GM23338 (cell line): ENCODE measurements around the gene EMP2. TPM values are rescaled to one million over a fixed set of nuclear protein-coding genes. Genes with fewer than 3 reads are reported as not detected.

ENCODE experiments used
- ATAC-seq: fragments of 200-7000 bp; cut with Tn5 transposase; 3 replicates; pipeline ENCODE4 v1.9.1; 2020
- DNase-seq: peaks from one replicate; pipeline ENCODE4 v3.0.0-alpha.2; 2015; ENCODE audit warnings: low spot score
- H2AFZ ChIP-seq: fragments of 200-600 bp; sonication (generic); 2 replicates; pipeline ENCODE4 v1.8.0; 2016; ENCODE audit warnings: antibody characterized with exemption, mild to moderate bottlenecking, moderate library complexity
- H3F3A ChIP-seq: fragments of 200-600 bp; sonication (generic); replicated peaks from 2 replicates; pipeline ENCODE4 v1.8.0; 2017; ENCODE audit warnings: antibody characterized with exemption, mixed run types, low read depth
- H3K27ac ChIP-seq: fragments of 200-600 bp; sonication (generic); 2 replicates; pipeline ENCODE4 v1.6.1; 2016; ENCODE audit warnings: low read depth
- H3K27me3 ChIP-seq: fragments of 200-600 bp; sonication (generic); 2 replicates; pipeline ENCODE4 v1.8.0; 2016; ENCODE audit warnings: mild to moderate bottlenecking, mixed run types, moderate library complexity; ENCODE audit not compliant: insufficient read depth
- H3K36me3 ChIP-seq: fragments of 200-600 bp; sonication (generic); 2 replicates; pipeline ENCODE4 v1.8.0; 2016; ENCODE audit warnings: mild to moderate bottlenecking; ENCODE audit not compliant: insufficient read depth
- H3K4me1 ChIP-seq: fragments of 200-600 bp; sonication (generic); 2 replicates; pipeline ENCODE4 v1.8.0; 2016; ENCODE audit warnings: mild to moderate bottlenecking, moderate library complexity; ENCODE audit not compliant: insufficient read depth
- H3K4me2 ChIP-seq: fragments of 200-600 bp; sonication (generic); 2 replicates; pipeline ENCODE4 v1.7.1; 2017; ENCODE audit warnings: mixed run types
- H3K4me3 ChIP-seq: fragments of 200-600 bp; sonication (generic); 2 replicates; pipeline ENCODE4 v1.6.1; 2016; ENCODE audit warnings: mixed run types
- H3K79me2 ChIP-seq: fragments of 200-600 bp; sonication (generic); replicated peaks from 2 replicates; pipeline ENCODE4 v1.8.0; 2017; ENCODE audit warnings: mild to moderate bottlenecking; ENCODE audit not compliant: insufficient read depth
- H3K9me2 ChIP-seq: fragments of 200-600 bp; sonication (generic); 2 replicates; pipeline ENCODE4 v1.8.0; 2017; ENCODE audit not compliant: insufficient read depth
- H4K20me1 ChIP-seq: fragments of 200-600 bp; sonication (generic); replicated peaks from 2 replicates; pipeline ENCODE4 v1.8.0; 2017; ENCODE audit warnings: mild to moderate bottlenecking; ENCODE audit not compliant: insufficient read depth
- H3K27ac Mint-ChIP-seq: 2 replicates; pipeline ENCODE4 v1.8.0; 2020; ENCODE audit warnings: inconsistent platforms, mild to moderate bottlenecking, moderate library complexity, mixed read lengths
- H3K27me3 Mint-ChIP-seq: 3 replicates; pipeline ENCODE4 v1.8.0; 2022; ENCODE audit warnings: low read depth, mild to moderate bottlenecking, moderate library complexity, mixed read lengths, inconsistent platforms; ENCODE audit not compliant: insufficient read depth, poor library complexity
- H3K36me3 Mint-ChIP-seq: 3 replicates; pipeline ENCODE4 v1.8.0; 2021; ENCODE audit warnings: low read depth, mild to moderate bottlenecking, inconsistent platforms, moderate library complexity, mixed read lengths
- H3K4me1 Mint-ChIP-seq: 3 replicates; pipeline ENCODE4 v1.8.0; 2020; ENCODE audit warnings: mild to moderate bottlenecking, inconsistent platforms, mixed read lengths
- H3K4me3 Mint-ChIP-seq: 3 replicates; pipeline ENCODE4 v1.8.0; 2021; ENCODE audit warnings: moderate library complexity, mild to moderate bottlenecking, inconsistent platforms, mixed read lengths
- H3K9me3 Mint-ChIP-seq: 3 replicates; pipeline ENCODE4 v1.8.0; 2020; ENCODE audit warnings: moderate library complexity, mild to moderate bottlenecking, inconsistent platforms, mixed read lengths
- CREB1 ChIP-seq: fragments of 250-450 bp; sonication (Bioruptor Pico); IDR thresholded peaks from 2 replicates; pipeline ENCODE4 v1.5.0; 2020; ENCODE audit warnings: low read depth, mild to moderate bottlenecking, moderate library complexity
- POLR2AphosphoS5 ChIP-seq: IDR thresholded peaks from 2 replicates; pipeline ENCODE4 v1.6.1; 2016; ENCODE audit warnings: antibody characterized with exemption, low read depth
- STAT1 ChIP-seq: IDR thresholded peaks from one replicate; pipeline ENCODE4 v1.6.1; 2016; ENCODE audit warnings: antibody characterized with exemption; ENCODE audit not compliant: unreplicated experiment
- long read RNA-seq: library from polyadenylated mRNA; unstranded; transcript quantifications from one replicate; pipeline ENCODE4 v2.0.0, GENCODE V29; 2020; ENCODE audit not compliant: unreplicated experiment
- polyA plus RNA-seq: library from polyadenylated mRNA; unstranded; fragments of >200 nt; fragmentation: Nextera tagmentation; extraction: Ambion mirVana; gene quantifications from 2 replicates; pipeline ENCODE4 v1.2.1, GENCODE V29; 2016
- total RNA-seq: library from RNA; depleted of rRNA; stranded (reverse); fragments of >200 nt; shearing (Covaris generic); gene quantifications from 2 replicates; pipeline ENCODE4 v1.2.3, GENCODE V29; 2014; rRNA removed
- TF ChIP-seq, protein P1 (sequence below), 2 experiments: fragments of 200-600 bp in 1 of 2; sonication (generic) in 1 of 2; conservative IDR thresholded peaks; 2 replicates each; pipeline versions ENCODE4 v1.5.1 to v1.6.1; 2016 to 2017; ENCODE audit warnings: antibody characterized with exemption in 2 of 2, low read depth in 2 of 2, mild to moderate bottlenecking in 2 of 2, moderate library complexity in 1 of 2
- TF ChIP-seq, protein P2 (sequence below): IDR thresholded peaks from one replicate; pipeline ENCODE4 v1.6.1; 2018; ENCODE audit warnings: antibody characterized with exemption; ENCODE audit not compliant: unreplicated experiment

The EMP2 gene, protein sequence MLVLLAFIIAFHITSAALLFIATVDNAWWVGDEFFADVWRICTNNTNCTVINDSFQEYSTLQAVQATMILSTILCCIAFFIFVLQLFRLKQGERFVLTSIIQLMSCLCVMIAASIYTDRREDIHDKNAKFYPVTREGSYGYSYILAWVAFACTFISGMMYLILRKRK
- total RNA-seq = 7.3 and 7.4 TPM in 2 replicates
- 34.2 and 40.1 TPM in 2 replicates for polyA plus RNA-seq
- long read RNA-seq, full-length matches to known transcripts = 4 of 5 reads
- long read RNA-seq, partial matches to known transcripts = 0 of 5 reads
- long read RNA-seq, other reads (novel, unspliced or antisense) = 1 of 5 reads

DNA sequence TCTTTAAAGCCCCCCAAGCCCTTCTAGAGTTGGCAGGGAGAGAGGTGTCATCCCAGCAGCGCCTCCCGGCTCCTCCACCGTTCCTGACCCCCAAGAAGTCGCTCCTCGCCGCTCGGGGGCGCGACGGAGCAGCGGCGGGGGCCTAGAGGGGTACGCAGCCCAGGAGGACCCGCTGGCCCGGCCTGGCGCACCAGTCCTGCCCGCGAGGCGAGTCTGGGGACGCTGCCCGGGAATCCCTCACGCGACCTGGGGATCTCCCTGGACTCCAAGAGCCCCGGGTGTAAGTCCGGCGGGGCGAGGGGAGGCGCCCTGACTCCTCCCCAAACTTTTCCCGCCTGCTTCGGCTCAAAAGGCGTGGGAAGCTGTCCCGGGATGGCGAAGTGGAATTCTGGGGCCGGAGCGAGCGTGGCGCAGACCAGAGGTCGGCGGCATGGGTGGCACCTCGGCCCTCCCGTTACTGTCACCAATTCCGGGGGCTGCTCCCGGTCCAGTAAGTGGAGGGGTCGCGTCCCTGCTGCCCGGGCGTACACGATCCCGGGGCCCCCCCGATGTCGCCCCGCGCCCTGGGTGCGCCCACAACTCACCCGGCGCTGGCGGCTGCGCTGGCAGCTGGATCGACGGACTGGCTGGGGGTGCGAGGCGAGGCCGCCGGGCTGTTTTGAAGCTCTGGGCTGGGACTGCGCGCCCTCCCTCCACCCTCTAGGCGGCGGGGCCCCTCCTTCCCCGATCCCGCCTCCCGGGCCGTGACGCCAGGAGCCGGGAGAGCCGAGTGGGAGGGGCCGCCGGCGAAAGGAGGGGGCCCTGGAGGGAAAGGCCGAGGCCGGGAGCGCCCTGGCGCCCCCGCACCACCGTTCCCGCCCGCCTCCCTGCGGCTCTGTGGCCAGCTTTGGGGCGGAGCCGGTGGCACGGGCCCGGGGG is at the start of gene EMP2:
EMP2 (minus strand) TSS at position 634 of the 918 bp plus-strand sequence. CDS start 32,981 bp downstream, outside the sequence.
- H3K4me3 ChIP-seq = peak within 1 kb of the TSS; percentile 82
- H3K4me1 ChIP-seq = peaks cover 41% of the 10 kb centered on the region
- H2AFZ ChIP-seq = peak within 1 kb of the TSS; percentile 99
- no peaks in the 10 kb centered on the region for H3K27me3 ChIP-seq
- peak; percentile 87 for DNase-seq
- ATAC-seq = peak; percentile 84
- H3K4me2 ChIP-seq = peak within 1 kb of the TSS; percentile 94
- Mint-ChIP-seq H3K27me3 (peaks cover 16% of the 10 kb centered on the region), H3K9me3 (no peaks in the 10 kb centered on the region; the same call in 2 of the 3 replicates), H3K4me3 (peak within 1 kb of the TSS; percentile 78), H3K27ac (no peak within 1 kb of the TSS), H3K36me3 (no peaks in the 10 kb centered on the region; the same call in 2 of the 3 replicates), H3K4me1 (peaks cover 62% of the 10 kb centered on the region)
- no peaks in the 10 kb centered on the region for H3K9me2 ChIP-seq
- H3K27ac ChIP-seq = peak within 1 kb of the TSS; percentile 79; the same call in 1 of the 2 replicates
- H3K36me3 ChIP-seq = no peaks in the 10 kb centered on the region
- 0 out of 2 replicates have a peak, but pooled peaks cover 3% of the 10 kb centered on the region for H3F3A ChIP-seq
- H4K20me1 ChIP-seq = no peaks in the 10 kb centered on the region
- TF ChIP-seq STAT1 = no peak
- TF ChIP-seq, protein P1, sequence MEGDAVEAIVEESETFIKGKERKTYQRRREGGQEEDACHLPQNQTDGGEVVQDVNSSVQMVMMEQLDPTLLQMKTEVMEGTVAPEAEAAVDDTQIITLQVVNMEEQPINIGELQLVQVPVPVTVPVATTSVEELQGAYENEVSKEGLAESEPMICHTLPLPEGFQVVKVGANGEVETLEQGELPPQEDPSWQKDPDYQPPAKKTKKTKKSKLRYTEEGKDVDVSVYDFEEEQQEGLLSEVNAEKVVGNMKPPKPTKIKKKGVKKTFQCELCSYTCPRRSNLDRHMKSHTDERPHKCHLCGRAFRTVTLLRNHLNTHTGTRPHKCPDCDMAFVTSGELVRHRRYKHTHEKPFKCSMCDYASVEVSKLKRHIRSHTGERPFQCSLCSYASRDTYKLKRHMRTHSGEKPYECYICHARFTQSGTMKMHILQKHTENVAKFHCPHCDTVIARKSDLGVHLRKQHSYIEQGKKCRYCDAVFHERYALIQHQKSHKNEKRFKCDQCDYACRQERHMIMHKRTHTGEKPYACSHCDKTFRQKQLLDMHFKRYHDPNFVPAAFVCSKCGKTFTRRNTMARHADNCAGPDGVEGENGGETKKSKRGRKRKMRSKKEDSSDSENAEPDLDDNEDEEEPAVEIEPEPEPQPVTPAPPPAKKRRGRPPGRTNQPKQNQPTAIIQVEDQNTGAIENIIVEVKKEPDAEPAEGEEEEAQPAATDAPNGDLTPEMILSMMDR (conservative IDR thresholded peaks at IDR 0.05; ENCODE audit: low read depth in 2 of 2) = peak; percentile 58 to 81
- TF ChIP-seq POLR2AphosphoS5 = peak; percentile 70
- TF ChIP-seq CREB1 (CRISPR knock-in tag) = peak; percentile 66
- TF ChIP-seq, protein P2, sequence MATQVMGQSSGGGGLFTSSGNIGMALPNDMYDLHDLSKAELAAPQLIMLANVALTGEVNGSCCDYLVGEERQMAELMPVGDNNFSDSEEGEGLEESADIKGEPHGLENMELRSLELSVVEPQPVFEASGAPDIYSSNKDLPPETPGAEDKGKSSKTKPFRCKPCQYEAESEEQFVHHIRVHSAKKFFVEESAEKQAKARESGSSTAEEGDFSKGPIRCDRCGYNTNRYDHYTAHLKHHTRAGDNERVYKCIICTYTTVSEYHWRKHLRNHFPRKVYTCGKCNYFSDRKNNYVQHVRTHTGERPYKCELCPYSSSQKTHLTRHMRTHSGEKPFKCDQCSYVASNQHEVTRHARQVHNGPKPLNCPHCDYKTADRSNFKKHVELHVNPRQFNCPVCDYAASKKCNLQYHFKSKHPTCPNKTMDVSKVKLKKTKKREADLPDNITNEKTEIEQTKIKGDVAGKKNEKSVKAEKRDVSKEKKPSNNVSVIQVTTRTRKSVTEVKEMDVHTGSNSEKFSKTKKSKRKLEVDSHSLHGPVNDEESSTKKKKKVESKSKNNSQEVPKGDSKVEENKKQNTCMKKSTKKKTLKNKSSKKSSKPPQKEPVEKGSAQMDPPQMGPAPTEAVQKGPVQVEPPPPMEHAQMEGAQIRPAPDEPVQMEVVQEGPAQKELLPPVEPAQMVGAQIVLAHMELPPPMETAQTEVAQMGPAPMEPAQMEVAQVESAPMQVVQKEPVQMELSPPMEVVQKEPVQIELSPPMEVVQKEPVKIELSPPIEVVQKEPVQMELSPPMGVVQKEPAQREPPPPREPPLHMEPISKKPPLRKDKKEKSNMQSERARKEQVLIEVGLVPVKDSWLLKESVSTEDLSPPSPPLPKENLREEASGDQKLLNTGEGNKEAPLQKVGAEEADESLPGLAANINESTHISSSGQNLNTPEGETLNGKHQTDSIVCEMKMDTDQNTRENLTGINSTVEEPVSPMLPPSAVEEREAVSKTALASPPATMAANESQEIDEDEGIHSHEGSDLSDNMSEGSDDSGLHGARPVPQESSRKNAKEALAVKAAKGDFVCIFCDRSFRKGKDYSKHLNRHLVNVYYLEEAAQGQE = no peak
- 0 out of 2 replicates have a peak, but pooled peaks cover 4% of the 10 kb centered on the region for H3K79me2 ChIP-seq

DNA sequence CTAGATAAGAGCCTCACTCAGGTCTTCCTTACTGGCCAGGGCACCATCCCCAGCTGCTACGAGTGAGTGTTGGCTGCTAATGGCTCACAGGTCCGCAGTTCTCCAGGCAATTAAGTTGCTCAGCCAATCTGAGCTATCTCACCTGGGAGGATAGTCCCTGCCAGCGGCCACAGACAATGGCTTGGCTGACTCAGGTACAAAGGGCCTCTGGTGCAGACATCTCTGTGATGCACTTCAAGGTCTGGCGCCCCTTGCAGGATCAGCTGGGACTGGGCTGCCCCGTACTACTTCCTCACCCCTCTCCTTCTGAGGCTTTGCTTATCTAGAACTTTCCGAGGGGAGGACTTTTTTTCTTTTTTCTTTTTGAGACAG is 49.2 kb upstream of the EMP2 start:
- Histone ChIP-seq H3K4me2 (no peak overlapping the region), H3K36me3 (no peaks in the 10 kb centered on the region), H3F3A (no peaks in the 10 kb centered on the region), H3K9me2 (no peaks in the 10 kb centered on the region), H2AFZ (peak overlapping the region; percentile 60), H3K4me3 (no peak overlapping the region), H3K79me2 (no peaks in the 10 kb centered on the region), H3K4me1 (no peaks in the 10 kb centered on the region), H3K27me3 (no peaks in the 10 kb centered on the region), H3K27ac (no peak overlapping the region), H4K20me1 (no peaks in the 10 kb centered on the region)
- no peak overlapping the region for H3K4me3 Mint-ChIP-seq
- peaks cover 3% of the 10 kb centered on the region for H3K27me3 Mint-ChIP-seq
- H3K4me1 Mint-ChIP-seq = peaks cover 4% of the 10 kb centered on the region
- no peak for TF ChIP-seq CREB1 (CRISPR knock-in tag)
- TF ChIP-seq, protein P1 (conservative IDR thresholded peaks at IDR 0.05; ENCODE audit: low read depth in 2 of 2) = peak; percentile 41 to 61; a peak in 3 of 4 replicates
- DNase-seq (peak; percentile 74), ATAC-seq (peak; percentile 99)
- no peaks in the 10 kb centered on the region for H3K36me3 Mint-ChIP-seq
- no peak overlapping the region for H3K27ac Mint-ChIP-seq
- H3K9me3 Mint-ChIP-seq = peaks cover 5% of the 10 kb centered on the region; the same call in 2 of the 3 replicates
